GDM1 (cell line): ENCODE results near the gene CRB1.

Source experiments
- DNase-seq: peaks from one replicate; lab custom pipeline; 2025; lab: John Stamatoyannopoulos, UW

Gene CRB1

DNA sequence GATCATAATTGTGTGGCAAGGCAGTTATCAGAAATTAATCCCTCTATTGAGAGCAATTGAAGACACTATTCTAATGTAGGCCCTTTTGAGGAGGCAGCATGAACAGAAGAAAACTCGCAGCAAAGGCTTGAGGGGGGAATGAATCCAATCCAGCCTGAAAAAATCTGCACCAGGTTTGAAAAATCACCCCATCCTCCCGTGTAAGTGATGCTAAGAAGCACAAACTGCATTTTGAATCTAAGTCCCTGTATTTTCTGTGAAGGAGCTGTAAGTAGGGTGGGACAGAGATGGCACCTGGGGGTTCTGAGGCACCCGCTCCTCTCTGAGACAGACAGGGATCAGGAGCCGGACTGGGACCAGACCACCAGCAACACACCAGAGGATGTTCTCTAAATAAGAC is at the start of gene CRB1:
CRB1 (plus strand) TSS at position 241 of the 400 bp plus-strand sequence. CDS start 161 bp downstream, outside the sequence.
- DNase-seq, result no peak

DNA sequence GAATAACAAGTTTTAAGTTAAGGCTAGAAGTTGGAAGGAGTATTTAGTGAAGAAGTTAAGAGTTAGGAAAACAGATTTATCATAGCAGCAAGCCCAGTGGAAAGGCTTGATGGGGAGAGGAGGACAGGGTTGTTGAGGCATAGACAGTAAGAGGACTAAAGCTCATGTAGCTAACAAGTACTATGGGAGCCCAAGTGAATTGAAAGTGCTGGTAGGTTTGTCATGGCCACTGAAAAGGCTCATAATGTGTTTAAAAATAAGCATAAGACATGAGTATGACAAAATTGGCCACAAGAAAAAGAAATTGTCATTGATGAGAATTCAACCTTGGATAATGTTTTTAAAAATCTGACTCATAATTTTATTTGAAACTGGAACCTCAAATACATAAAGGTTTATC is 49.2 kb upstream of the CRB1 start:
- DNase-seq, result no peak

GRCh38 chr1:197222025-197222685 is 45.9 kb upstream of the CRB1 start:
- DNase-seq, result no peak

DNA sequence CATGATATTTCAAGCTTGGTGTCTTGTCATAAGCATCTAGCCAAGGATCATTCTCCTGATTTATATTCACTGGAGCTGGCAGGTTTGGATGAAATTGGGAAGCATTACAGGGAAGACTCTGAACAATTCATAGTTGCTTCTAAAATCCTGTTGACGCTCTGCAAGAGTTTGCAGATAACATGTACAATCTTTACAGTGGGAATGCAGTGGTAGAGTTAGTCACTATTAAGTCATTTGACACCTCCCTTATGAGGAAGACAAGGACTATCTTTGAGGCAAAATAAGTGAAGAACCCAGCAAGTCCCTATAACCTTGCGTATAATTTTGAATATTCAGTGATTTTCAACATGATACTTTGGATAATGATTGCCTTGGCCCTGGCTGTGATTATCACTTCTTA is 45.3 kb upstream of the CRB1 start:
- DNase-seq, result no peak

DNA sequence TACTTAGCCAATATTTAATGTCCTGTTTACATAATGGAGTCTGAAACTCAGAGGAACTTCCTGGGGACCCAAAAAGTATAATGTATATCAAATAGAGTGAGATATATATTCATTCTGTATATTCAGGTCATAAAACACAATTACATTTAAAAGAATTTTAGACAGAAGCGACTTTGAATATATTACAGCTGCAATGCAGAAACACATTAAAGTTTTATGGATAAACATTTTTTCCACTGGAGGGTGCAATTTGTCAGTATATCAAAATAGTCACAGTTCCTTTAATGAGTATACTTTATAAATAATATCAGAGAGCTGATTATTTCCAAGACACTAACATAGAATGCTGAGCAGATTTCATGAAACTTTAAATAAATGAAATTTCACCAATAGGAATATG is 43.9 kb upstream of the CRB1 start:
- DNase-seq, result no peak

DNA sequence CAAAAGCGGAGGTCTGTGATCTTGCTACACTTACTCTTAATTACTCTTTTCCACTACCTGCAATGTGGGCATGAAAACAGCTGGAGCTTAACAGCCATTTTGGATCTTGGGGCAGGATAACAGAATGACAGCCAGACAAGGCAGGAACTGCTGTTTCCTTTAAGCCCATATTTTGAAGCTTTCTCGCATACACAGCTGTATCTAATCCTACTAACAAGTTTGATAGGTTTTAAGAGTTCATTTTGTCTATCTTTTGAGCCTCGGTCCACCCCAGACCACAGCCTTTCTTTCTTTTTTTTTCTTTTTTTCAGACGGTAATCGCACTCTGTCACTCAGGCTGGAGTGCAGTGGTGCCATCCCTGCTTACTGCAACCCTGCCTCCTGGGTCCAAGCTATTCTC is 42.4 kb upstream of the CRB1 start:
- DNase-seq, result no peak

DNA sequence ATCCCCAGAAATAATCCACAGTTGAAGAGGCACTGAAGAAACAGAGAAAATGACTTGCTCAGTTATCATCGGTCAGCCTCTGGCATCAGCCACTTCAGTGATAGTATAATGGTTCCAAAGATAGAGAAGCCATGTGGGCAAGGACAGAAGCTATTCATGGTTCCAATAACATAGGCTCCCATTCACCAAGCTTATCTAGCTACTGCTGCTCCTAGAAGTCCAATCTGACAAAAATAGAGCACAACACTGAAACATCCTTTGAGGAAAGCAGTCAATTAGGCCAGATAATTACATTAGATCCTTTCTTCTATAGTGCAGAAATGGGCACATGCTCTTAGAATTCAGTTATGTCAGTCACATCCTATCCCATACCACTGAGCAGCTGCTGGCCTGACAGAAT is 33.5 kb upstream of the CRB1 start:
- no peak for DNase-seq

DNA sequence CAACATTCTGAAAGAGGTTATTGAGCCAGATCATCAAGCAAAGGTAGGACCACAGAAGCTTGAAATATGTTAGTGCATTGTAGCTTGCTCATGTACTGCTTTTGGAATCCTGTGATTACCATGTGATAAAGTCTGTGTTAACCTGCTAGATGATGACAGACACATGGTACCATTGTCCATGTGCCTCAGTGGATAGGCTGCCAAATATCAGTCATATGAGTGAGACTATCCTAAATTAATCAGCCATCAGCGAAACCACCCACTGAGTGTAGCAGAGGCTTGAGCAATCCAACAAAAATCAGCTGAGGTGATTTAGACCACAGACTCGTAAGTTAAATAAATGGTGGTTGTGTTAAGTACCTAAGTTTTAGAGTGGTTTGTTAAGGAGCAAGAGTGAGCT is 32.7 kb upstream of the CRB1 start:
- no peak for DNase-seq

GRCh38 chr1:197247465-197247864 is 20.6 kb upstream of the CRB1 start:
- no peak for DNase-seq

DNA sequence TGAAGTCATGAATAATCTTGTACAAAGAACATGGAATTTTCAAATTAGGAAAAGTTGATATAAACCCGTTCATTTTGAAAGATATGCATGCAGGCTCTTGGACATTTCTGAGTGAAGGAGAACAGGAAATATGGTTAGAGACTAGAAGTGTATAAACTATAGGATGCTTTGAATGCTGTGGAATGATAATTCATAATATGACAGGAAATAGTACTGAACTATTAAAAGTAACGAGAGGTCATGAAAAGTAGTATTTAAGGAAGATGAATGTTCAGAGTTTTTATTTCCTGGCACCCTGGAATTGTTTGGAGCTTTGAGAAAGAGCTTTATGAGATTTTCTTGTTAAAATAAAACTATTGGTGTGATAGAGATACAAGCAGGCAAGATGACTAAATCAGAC is 18.7 kb upstream of the CRB1 start:
- DNase-seq, result no peak

DNA sequence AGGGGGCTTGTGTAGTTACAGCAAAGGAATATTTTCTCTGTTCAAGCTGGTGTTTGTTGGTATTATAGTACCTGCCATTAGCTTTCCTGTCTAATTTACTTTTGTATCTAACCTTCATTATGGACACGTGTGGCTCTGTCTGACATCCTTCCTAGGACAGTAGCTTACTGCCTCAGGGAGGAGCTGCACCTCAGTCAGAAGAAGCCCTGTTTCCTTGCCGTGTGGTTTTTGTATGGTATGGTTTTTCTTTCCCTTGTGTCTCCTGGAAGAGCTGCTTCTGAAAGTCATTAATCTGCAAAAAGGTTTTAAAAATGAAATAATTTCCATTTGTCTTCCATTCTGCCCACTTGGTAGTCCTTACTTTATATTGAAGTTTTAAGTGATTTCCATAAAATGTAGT is 17.4 kb upstream of the CRB1 start:
- DNase-seq, result no peak

GRCh38 chr1:197252973-197253372 is 15.1 kb upstream of the CRB1 start:
- DNase-seq, result no peak

- DNase-seq, result no peak
These were observed 13.2 kb upstream of the CRB1 start for GRCh38 chr1:197254866-197255265.

- DNase-seq, result no peak
These were observed 3.0 kb upstream of the CRB1 start for GRCh38 chr1:197264936-197265567.

DNA sequence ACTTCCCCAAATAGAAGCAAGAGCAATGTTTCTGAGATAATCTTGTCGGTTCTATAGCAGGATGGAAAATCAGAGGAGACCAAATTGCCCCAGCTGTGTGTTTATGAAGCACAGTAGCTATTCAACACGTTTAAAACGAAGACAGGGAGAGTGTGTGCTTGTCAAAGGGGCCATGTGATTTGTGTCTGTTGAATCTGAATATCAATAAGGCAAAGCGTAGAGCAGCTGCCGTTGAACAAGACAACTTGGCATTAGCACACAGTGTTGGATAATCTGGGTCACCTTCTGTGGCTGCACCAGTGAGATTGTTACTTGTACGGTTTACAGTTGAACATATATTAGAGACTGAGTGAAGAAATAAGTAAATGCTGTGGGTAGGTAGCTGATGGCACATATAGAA is 1.0 kb downstream of the CRB1 start:
- DNase-seq, result no peak

- DNase-seq, result no peak
These were observed 4.7 kb downstream of the CRB1 start for GRCh38 chr1:197272791-197273190.

GRCh38 chr1:197277166-197277565 is 9.1 kb downstream of the CRB1 start:
- DNase-seq, result no peak

DNA sequence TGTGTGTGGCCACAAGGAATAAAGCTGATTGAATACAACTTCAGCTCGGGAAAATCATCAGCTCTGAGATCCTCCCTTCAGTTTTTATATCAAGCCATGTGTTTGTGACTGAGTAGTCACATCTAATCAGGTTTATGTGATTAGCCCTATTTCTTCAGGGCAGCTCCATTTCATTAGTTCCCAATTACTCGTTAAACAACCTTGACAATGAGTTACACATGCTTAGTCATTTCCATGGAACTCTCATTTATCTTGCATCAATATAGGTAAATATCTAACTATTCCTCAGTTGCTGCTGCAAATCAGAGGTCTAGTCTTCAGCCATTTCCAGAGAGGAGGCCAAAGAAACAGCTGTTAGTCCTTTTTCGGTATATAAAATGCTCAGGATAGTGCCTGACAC is 16.3 kb downstream of the CRB1 start:
- DNase-seq, result no peak

GRCh38 chr1:197284966-197285365 is 16.9 kb downstream of the CRB1 start:
- DNase-seq, result no peak

- DNase-seq, result no peak
These were observed 17.6 kb downstream of the CRB1 start for GRCh38 chr1:197285526-197286205.

GRCh38 chr1:197286634-197287033 is 18.6 kb downstream of the CRB1 start:
- no peak for DNase-seq

DNA sequence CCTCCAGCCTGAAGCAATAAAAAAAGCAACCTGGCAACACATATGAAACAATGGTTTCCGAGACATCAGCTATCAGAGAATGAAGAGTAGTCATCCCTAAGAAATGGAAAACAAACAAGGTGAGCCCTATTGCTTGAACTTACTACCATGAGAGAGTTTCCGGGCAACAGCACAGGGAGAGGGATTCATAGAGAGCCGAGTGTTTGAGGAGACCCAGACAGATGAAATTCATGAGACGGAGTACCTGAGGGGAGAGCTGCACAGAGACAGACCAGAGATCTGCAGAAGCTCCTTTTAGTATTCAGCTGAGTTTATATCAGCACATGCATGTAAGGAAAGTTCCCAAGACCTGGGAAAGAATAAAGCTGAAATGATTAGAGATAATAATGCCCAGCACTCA is 19.8 kb downstream of the CRB1 start:
- no peak for DNase-seq

DNA sequence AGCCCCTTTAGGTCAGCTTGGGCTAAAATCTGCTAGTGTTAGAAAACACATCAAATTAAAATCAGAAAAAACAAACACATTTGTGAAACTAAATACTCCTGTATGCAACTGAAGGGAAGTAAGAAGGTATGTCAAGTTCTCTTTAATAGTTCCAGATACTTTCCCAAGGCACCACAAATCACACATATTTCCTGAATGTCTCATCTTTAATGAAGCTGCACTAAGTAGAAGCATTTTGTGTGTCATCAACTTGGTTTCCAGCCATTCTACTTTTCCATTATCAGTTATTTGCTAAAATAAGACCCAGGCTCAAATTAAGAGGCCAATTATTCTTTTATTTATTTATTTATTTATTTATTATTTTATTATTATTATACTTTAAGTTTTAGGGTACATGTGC is 34.7 kb downstream of the CRB1 start:
- DNase-seq, result no peak

DNA sequence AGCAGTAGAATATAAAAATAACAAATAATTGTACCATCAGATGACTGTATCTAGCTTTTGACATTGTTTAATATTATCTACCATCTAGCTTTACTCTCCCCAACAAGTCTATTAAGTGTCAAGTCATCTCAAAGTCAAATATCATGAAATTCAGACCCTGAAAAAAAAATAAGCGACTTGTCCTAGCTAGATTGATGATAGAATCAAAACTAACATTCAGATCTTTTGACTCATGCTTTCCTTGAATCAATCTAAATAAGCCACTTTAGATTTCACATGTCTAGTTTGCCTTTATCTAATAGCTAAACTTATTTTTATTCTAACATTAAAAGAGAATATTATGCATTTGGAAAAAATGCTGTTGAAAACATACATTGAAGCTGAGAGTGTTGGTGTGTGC is 35.4 kb downstream of the CRB1 start:
- DNase-seq, result no peak
